Activated T-helper 17 cell treated with anti-CD3 and anti-CD28 coated beads, Interleukin-2, amount 50 U/mL, for 72 hours (primary cell): ENCODE measurements around the gene PIGC. TPM values are rescaled to one million over a fixed set of nuclear protein-coding genes. Genes with fewer than 3 reads are reported as not detected.
A peak's percentile ranks its signal among the peaks of the same experiment; 100 is the strongest.

Source experiments
- ATAC-seq: fragments of 150-1000 bp; cut with Tn5 transposase; replicated peaks from 2 replicates; pipeline ENCODE4 v1.10.0; 2021; ENCODE audit warnings: mild to moderate bottlenecking, moderate library complexity
- H3K27ac Mint-ChIP-seq: one replicate; pipeline ENCODE4 v1.8.0; 2022; ENCODE audit warnings: mixed read lengths
- H3K27me3 Mint-ChIP-seq: one replicate; pipeline ENCODE4 v1.8.0; 2022; ENCODE audit warnings: mixed read lengths
- H3K36me3 Mint-ChIP-seq: one replicate; pipeline ENCODE4 v1.8.0; 2022; ENCODE audit warnings: low read depth, mild to moderate bottlenecking, mixed read lengths
- H3K4me1 Mint-ChIP-seq: one replicate; pipeline ENCODE4 v1.8.0; 2022; ENCODE audit warnings: mixed read lengths
- H3K4me3 Mint-ChIP-seq: one replicate; pipeline ENCODE4 v1.8.0; 2022; ENCODE audit warnings: mild to moderate bottlenecking, mixed read lengths
- H3K9me3 Mint-ChIP-seq: one replicate; pipeline ENCODE4 v1.8.0; 2022; ENCODE audit warnings: mixed read lengths
- total RNA-seq, 2 donors: library from RNA; stranded (reverse); gene quantifications; one replicate each; pipeline ENCODE4 v1.2.3, GENCODE V29; 2022

The PIGC gene
- total RNA-seq, 2 donors from 2014 or later, result 11.3 to 13.3 TPM

DNA sequence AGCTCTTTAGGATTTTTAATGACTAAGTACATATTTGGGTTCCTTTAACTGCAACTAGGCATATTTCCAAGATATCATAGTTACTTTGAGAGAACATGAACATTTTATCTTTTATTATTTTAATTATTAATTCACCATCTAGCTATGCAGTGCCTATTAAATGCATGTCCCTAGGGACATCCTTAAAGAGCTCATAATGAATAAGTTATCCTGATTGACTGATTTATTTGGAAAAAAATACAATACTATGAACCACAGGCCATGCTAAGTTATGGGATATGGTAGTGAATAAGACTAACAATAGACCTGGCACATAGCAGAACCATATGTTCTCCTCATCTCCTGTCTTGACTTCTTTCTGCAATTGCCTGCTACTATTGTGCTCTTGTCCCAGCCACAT is 39.7 kb downstream of the PIGC start:
- Mint-ChIP-seq H3K9me3 (no peaks in the 10 kb centered on the region), H3K27me3 (no peaks in the 10 kb centered on the region), H3K4me3 (no peak overlapping the region), H3K36me3 (no peaks in the 10 kb centered on the region), H3K4me1 (peaks cover 13% of the 10 kb centered on the region), H3K27ac (no peak overlapping the region)
- ATAC-seq, result no peak

DNA sequence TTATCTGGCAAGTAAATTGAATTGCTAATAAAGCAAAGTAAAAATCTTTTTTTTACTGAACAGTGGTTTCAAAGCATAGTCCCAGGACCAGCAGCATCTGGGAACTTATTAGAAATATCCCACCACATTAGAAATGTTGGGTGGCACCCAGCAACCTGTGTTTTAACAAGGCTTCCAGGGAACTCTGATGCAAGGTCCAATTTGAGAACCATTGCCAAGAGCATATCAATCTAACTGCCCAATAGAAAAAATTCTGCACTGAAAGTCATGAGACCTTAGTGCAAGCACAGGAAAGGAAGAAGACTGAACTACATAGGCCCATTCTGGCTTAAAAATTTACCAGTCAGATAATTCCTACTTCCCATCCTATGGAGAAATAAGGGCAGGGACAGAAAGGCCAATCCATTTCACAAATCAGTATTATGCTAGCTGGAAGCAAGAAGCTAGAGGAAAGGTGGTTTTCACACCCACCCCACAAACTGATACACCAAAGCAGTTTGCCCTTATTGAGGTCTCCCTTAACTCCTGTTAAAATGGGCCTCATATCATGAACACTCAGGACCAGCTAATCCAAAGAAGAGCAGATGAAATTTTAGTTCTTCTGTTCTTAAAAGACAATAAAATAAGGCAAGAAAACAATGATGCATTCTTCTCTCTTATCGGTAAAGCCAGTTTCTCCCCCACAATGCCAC is 40.8 kb downstream of the PIGC start:
- no peaks in the 10 kb centered on the region for H3K27me3 Mint-ChIP-seq
- no peak overlapping the region for H3K4me3 Mint-ChIP-seq
- no peak for ATAC-seq
- H3K4me1 Mint-ChIP-seq, result peaks cover 24% of the 10 kb centered on the region
- no peak overlapping the region for H3K27ac Mint-ChIP-seq
- no peaks in the 10 kb centered on the region for H3K9me3 Mint-ChIP-seq
- H3K36me3 Mint-ChIP-seq, result no peaks in the 10 kb centered on the region

DNA sequence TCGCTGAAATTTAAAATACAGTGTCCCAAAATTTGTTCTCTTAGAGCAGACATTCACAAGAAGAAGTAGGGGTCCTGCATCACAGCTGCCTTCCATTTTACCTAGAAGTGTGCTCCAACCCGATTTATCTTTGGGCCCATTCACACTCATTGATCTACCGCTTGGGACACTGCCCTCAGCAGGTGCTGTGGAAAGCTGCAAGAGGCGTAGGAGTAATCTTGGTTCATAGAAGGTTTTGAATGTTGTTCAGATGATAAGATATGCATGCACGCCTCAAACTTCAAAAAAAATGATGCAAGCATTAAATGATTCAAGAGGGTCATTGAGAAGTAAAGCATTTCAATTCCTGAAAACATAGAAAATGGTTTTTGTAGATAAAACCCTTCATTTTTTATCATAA is 42.0 kb downstream of the PIGC start:
- ATAC-seq, result no peak
- H3K27me3 Mint-ChIP-seq, result no peaks in the 10 kb centered on the region

DNA sequence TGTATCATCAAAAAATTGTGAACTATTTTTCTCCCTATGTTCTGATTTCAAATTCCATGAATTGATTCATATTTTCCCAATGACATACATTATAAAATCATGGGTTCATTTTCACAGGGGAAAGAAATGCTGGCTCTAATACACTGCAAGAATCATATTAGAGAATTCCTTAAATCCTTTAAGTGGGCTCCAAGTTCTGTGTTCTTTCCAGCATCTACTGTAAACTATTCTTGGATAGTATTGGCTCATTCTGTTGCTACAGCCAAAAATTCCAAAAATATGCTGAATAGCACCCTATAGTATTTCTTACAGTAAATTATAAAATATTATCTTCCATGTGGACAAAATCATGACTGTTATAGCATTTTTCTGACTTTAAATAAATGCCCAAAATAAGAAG is 42.4 kb downstream of the PIGC start:
- Mint-ChIP-seq H3K27ac (no peak overlapping the region), H3K4me1 (peaks cover 30% of the 10 kb centered on the region), H3K4me3 (no peak overlapping the region), H3K36me3 (no peaks in the 10 kb centered on the region), H3K9me3 (no peaks in the 10 kb centered on the region), H3K27me3 (no peaks in the 10 kb centered on the region)
- ATAC-seq, result no peak

More for the DNA sequence above, 42.0 kb downstream of the PIGC start:
- Mint-ChIP-seq H3K4me3 (no peak overlapping the region), H3K36me3 (no peaks in the 10 kb centered on the region), H3K27ac (no peak overlapping the region), H3K9me3 (no peaks in the 10 kb centered on the region), H3K4me1 (peaks cover 30% of the 10 kb centered on the region)

DNA sequence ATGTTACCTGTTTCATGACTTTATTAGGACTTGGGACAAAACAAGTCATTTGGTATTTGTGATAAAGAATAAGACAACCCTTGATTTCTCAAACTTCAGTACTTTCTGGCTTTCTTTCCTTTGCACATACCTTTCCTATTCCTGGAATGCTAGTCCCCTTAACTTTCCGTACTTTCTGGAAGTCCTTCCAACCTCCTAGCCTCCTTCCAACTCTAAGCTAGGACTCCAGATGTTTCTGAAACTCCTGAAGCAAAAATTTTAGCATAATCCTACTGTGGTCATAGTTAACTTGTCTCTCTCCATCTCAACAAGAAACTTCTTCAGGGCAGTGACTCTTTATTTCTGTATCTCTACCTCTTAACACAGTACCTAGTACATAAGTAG is 43.2 kb downstream of the PIGC start:
- Mint-ChIP-seq H3K4me1 (peaks cover 27% of the 10 kb centered on the region), H3K27ac (peak overlapping the region; percentile 51), H3K36me3 (no peaks in the 10 kb centered on the region), H3K27me3 (no peaks in the 10 kb centered on the region), H3K9me3 (no peaks in the 10 kb centered on the region), H3K4me3 (no peak overlapping the region)
- no peak for ATAC-seq

DNA sequence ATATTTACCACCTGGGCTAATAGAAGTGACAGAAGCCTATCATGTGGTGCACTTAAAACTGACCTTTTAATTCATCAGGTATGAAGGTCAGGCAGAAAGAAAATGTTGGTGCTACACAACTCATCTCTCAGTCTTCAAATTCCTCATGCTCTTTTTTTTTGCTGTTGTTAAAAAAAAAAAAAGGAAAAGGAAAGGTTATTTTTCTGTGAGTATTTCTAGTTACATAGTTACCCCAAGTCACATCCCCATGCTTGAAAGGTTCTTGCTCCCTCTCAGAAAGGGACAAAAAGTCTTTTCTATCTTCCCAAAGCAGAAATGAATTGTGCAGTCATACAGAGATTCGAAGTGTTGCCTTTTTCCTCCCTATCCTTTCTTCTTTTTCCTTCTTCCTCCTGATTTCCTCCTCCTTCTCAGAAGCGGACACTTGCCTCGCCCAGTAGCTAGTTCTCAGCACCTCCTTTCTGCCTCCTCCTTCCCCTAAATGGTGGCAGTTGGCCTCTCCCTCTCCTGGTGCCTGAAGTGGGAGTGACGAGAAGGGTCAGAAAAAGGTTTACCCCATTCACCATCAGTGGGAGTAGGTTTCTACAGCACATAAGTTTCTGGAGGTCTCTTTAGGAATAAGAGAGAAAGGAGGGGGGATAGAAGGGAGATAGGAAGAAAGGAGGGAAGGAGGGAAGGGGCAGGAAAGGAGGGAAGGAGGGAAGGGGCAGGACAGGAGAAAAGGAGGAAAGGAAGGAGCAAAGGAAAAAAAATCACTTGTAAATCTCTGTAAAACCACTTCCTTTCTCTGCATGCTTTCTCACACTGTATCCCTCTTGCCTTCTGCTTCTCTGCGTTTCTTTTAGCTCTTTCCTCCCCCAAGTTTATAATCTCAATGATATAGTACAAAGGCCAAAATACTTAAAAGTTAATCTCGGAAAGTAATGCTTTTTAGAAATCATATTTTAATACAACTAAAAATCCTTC is 43.8 kb downstream of the PIGC start:
- Mint-ChIP-seq H3K27me3 (no peaks in the 10 kb centered on the region), H3K27ac (peak overlapping the region; percentile 51), H3K9me3 (no peaks in the 10 kb centered on the region), H3K36me3 (no peaks in the 10 kb centered on the region), H3K4me3 (peak overlapping the region; percentile 65), H3K4me1 (peaks cover 27% of the 10 kb centered on the region)
- no peak for ATAC-seq

DNA sequence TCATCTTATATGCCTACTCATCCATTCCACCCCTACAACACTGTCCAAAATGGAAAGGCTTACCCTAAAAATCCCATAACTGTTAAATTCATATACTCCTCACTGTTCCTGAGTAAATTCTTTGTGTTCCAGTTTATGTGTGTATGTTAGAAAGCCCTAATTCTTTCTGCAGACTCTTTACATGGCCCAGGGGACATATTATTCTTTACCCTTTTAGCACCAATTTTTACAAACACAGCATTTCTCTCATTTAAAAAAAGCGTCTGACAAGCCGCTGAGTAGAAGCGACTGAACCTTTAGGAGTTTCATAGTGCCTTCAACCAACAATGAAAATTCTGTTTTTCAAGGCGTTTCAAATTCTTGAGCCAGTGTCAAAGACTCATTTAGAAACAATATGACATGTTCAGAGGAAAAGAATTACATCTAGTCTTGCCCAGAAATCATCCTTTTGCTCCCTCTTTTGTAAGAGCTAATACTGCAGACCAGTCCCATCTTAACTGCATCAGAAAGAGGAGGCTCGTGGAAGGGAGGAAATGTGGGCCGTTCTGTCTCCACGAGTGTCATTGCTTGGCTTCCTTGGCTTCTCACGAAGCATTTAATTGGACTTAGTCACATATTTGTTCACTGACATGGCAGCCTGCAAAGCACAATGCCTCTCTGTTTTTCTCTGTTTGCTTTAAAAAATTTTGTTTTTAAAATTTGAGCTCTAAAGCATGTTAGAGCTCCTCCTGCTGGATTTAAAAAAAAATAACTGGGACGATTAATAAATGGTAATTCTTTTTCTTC is 44.7 kb downstream of the PIGC start:
- H3K9me3 Mint-ChIP-seq, result no peaks in the 10 kb centered on the region
- peaks cover 36% of the 10 kb centered on the region for H3K4me1 Mint-ChIP-seq
- H3K27me3 Mint-ChIP-seq, result no peaks in the 10 kb centered on the region
- peak overlapping the region; percentile 51 for H3K27ac Mint-ChIP-seq
- ATAC-seq, result peak; percentile 51
- peak overlapping the region; percentile 65 for H3K4me3 Mint-ChIP-seq
- no peaks in the 10 kb centered on the region for H3K36me3 Mint-ChIP-seq

DNA sequence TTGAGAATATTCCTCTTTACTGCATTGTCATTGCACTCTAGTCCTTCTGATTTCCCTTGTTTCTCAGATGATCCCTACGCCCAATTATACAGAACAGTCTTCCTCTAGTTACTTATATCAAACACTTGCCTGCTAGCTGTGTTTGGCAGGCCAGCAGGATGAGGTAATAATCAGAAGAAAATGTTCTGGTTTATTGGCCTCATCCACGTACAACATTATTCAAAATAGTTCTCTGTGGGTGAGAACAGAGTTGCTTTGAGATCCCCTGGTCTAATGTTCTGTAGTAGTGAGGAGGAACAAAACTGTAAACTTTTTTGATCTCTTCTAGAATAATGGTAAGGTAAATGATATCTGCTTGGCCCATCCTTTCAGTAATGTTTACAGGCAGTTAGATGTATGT is 45.7 kb downstream of the PIGC start:
- H3K27ac Mint-ChIP-seq, result peak overlapping the region; percentile 51
- H3K9me3 Mint-ChIP-seq, result no peaks in the 10 kb centered on the region
- ATAC-seq, result no peak
- H3K36me3 Mint-ChIP-seq, result no peaks in the 10 kb centered on the region
- H3K4me3 Mint-ChIP-seq, result no peak overlapping the region
- peaks cover 44% of the 10 kb centered on the region for H3K4me1 Mint-ChIP-seq
- H3K27me3 Mint-ChIP-seq, result no peaks in the 10 kb centered on the region

DNA sequence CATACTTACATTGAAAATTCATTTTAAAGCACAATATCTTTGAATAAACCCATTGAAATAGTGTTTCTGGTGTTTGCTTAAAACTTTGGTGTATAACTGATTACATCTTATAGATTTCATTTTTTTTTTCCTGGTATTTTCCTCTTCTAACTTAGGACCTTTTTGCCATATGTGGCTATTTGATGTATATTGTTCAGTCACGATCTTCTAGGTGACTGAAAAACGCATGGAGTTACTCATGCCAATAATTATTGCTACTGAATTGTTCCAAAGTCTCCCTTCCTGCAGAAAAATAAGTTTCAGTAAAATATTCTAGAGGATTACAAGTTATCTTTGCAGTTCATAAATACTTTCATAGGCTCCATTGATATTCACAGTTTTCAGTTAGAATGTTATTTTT is 46.2 kb downstream of the PIGC start:
- no peaks in the 10 kb centered on the region for H3K27me3 Mint-ChIP-seq
- no peaks in the 10 kb centered on the region for H3K36me3 Mint-ChIP-seq
- H3K4me3 Mint-ChIP-seq, result no peak overlapping the region
- peaks cover 46% of the 10 kb centered on the region for H3K4me1 Mint-ChIP-seq
- no peak for ATAC-seq
- H3K9me3 Mint-ChIP-seq, result no peaks in the 10 kb centered on the region
- H3K27ac Mint-ChIP-seq, result no peak overlapping the region

DNA sequence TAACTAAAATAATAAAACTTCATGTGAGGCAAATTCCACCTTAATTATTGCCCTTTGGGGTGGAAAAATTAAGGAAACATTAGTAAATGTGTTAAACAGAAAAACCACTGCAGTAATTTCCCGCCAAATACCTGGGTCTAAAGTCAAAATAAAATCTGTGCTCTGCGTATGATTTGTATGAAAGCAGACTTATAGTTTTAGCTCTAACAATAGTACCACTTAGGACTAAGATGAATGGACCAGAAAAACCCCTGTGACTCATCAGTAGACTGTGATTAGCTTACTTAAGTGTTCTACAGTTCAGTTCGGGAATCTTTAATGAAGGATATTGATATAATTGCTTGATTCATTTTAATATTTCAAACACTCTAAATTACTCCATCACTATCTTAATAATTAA is 46.6 kb downstream of the PIGC start:
- peak; percentile 76 for ATAC-seq
- peaks cover 46% of the 10 kb centered on the region for H3K4me1 Mint-ChIP-seq
- no peak overlapping the region for H3K4me3 Mint-ChIP-seq
- H3K9me3 Mint-ChIP-seq, result no peaks in the 10 kb centered on the region
- H3K36me3 Mint-ChIP-seq, result no peaks in the 10 kb centered on the region
- no peaks in the 10 kb centered on the region for H3K27me3 Mint-ChIP-seq
- no peak overlapping the region for H3K27ac Mint-ChIP-seq

DNA sequence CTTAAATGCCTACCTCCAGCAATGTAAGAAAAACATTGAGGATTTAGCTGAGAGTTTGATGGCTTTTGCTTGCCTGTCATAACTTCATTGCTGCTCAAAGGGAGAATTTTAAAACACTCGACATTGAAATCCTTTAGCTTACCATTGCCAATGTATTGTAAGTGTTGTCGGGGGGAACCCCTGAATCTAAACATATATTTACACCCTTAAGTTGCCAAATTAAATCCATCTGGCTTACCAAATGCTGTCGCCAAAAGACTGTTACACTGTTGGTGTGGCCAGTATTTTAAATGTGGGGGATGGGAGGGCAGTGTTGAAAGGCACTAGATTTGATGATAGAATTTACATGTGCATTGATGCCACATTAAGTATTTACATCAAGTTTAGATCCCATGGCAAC is 48.3 kb downstream of the PIGC start:
- H3K9me3 Mint-ChIP-seq, result no peaks in the 10 kb centered on the region
- no peaks in the 10 kb centered on the region for H3K27me3 Mint-ChIP-seq
- peaks cover 46% of the 10 kb centered on the region for H3K4me1 Mint-ChIP-seq
- no peaks in the 10 kb centered on the region for H3K36me3 Mint-ChIP-seq
- H3K27ac Mint-ChIP-seq, result no peak overlapping the region
- no peak overlapping the region for H3K4me3 Mint-ChIP-seq
- ATAC-seq, result no peak

DNA sequence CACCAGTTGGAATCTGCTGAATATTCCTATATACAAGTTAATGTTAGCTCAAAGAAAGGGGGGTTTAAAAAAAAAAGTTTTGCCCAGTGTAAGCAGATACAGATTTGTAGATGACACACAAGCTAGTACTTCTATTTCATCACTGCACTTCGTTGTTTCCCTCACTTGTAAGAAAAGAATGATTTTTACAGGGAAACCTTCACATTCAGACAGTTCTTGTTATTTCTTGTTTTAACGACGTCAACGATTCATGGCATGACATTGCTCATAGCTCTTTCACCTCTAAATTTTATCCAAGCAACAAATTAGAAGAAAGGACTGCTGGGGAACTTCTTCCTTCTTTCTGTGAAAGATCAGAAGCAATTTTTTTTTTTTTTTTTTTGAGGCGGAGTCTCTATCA is 49.1 kb downstream of the PIGC start:
- H3K9me3 Mint-ChIP-seq, result no peaks in the 10 kb centered on the region
- peaks cover 42% of the 10 kb centered on the region for H3K4me1 Mint-ChIP-seq
- H3K27me3 Mint-ChIP-seq, result no peaks in the 10 kb centered on the region
- H3K36me3 Mint-ChIP-seq, result no peaks in the 10 kb centered on the region
- peak overlapping the region; percentile 76 for H3K27ac Mint-ChIP-seq
- peak; percentile 12 for ATAC-seq
- peak overlapping the region; percentile 63 for H3K4me3 Mint-ChIP-seq

DNA sequence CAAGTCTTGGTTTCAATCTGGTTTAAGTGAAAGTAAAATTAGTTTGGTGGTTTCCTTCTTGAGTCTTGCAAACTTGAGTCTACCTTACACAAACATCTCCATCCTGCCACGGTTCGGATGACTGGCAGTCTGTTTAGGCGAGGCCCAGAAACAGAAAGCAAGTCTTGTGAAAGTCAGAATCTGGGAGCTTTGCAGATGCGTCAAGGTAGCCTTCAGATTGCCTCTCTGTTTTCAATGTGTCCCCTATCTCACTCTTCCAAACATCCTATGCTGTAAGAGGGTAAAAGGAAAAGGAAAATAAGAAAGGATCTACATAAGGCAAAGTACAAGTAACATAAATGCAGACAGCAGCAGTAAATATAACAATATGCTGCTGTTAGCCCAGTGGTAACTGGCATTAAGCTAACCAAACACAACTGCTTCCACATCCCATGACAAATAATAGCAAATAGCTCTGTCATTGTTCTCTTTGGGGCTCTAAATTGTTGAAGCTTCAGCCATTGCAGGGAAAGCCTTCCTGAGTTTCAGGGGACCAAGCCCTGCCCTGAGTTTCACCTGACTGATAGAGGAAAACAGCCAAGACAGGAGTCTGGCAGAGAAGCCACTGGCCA is 49.6 kb downstream of the PIGC start:
- H3K27me3 Mint-ChIP-seq, result no peaks in the 10 kb centered on the region
- H3K4me3 Mint-ChIP-seq, result peak overlapping the region; percentile 63
- no peaks in the 10 kb centered on the region for H3K36me3 Mint-ChIP-seq
- no peaks in the 10 kb centered on the region for H3K9me3 Mint-ChIP-seq
- peak; percentile 92 for ATAC-seq
- peak overlapping the region; percentile 76 for H3K27ac Mint-ChIP-seq
- peaks cover 38% of the 10 kb centered on the region for H3K4me1 Mint-ChIP-seq

DNA sequence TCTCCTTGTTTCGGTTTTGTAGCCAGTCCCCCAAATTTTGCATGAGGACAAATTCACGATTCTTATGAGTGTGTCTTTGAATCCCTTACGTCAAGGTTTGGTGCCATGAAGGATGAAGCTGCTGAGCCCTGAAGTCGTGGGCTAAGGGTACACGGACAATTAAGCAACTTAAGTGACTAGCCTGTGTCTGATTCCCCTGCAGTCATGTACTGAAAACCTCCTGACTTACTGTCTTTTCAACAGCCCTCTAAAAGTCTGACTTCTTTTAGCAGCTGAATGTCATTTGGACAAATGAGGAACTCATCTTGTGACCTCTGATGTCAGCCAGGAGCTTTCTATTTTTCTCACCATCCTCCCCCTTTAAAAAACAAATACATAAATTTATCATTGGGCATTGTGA is 50.5 kb downstream of the PIGC start:
- peaks cover 29% of the 10 kb centered on the region for H3K4me1 Mint-ChIP-seq
- peak overlapping the region; percentile 63 for H3K4me3 Mint-ChIP-seq
- no peaks in the 10 kb centered on the region for H3K9me3 Mint-ChIP-seq
- H3K27me3 Mint-ChIP-seq, result no peaks in the 10 kb centered on the region
- H3K27ac Mint-ChIP-seq, result peak overlapping the region; percentile 76
- ATAC-seq, result no peak
- H3K36me3 Mint-ChIP-seq, result no peaks in the 10 kb centered on the region
